Smooth muscle cell of the umbilical artery (primary cell): Measurements from ENCODE around the gene PRM2. TPM values are rescaled to one million over a fixed set of nuclear protein-coding genes. Genes with fewer than 3 reads are reported as not detected.

Experiments used
- total RNA-seq: library from RNA; depleted of rRNA; stranded (reverse); fragments of >200 nt; gene quantifications from 2 replicates; pipeline ENCODE4 v1.2.3, GENCODE V29; 2014

The PRM2 gene, protein sequence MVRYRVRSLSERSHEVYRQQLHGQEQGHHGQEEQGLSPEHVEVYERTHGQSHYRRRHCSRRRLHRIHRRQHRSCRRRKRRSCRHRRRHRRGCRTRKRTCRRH
- total RNA-seq, result not detected in 2 replicates

DNA sequence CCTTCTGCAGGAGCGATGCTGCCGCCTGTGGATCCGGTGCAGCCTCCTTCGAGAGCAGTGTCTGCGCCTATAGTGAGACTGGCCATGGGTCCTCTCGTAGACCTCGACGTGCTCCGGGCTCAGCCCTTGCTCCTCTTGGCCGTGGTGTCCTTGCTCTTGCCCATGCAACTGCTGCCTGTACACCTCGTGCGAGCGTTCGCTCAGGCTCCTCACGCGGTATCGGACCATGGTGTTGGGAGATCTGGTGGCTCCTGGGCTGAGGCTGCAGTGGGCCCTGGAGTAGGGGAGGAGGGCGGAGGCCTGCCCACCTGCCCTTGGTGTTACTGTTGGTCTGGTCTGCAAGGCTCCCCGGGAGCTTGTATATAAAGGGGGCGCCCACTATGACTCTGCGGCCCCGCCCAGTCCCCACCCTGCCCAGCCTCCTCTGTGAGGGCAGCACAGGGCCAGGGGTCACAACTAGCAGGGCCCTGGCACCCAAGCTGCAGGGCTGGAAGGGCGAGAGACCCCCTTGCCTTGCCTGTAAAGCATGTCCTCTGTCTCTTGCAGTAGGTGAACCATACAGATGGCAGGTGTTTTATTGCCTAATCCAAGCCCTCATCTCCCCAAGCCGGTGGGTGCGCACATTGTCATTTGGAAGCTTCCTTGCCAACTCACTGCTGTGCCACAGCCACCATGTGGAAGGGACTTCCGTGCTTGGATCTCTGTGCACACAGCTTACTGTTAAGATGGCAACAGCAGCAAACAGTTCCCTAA lies at the start of gene PRM2:
TSS of gene PRM2 (minus strand) at position 338 of the 753 bp plus-strand sequence. CDS start at position 228, 110 bp downstream.

DNA sequence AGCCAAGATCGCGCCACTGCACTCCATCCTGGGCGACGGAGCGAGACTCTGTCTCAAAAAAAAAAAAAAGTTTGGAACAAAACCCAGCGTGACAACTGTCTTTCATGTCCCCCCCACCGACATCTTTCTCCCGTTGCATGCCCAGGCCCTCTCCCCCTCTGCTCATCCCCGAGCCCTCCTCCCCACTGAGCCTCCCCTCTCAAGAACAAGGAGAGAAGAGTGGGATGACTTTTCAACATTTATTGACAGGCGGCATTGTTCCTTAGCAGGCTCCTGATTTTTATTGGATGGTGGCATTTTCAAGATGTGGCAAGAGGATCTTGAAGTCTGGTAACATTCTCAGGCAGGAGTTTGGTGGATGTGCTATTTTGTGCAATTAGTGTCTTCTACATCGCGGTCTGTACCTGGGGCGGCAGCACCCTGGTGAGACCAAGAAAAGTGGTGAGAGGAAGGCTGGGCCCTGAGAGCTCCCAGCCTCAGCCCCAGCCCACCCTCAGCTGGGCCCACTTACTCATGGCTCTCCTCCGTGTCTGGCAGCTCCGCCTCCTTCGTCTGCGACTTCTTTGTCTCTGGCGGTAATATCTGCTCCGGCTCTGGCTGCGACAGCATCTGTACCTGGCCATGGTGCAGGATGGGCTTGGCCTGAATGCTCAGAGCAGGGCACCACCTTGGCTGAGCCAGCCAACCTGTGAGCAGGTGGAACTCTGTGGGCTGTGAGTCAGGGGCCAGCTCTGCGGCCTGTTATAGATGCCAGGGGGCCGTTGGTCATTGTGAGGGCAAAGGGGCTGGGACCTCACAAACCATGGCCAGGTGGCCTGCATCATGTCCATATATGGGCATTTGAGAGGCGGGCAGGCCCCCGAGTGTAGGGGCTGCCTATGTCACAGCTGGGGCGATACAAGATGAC lies 4.6 kb upstream of the PRM2 start, which contains the start of gene PRM1:
TSS of gene PRM1 (minus strand) at position 715 of the 907 bp plus-strand sequence. CDS start at position 623, 92 bp downstream.

GRCh38 chr16:11272921-11273720 lies 3.2 kb downstream of the PRM2 start, which contains the start of gene PRM3:
Gene PRM3 (minus strand): TSS chr16:11273629. CDS start chr16:11273595, 34 bp downstream.

GRCh38 chr16:11268921-11269375 lies 7.3 kb downstream of the PRM2 start, which contains the start of gene TNP2:
Gene TNP2 (minus strand): TSS chr16:11269325. CDS start chr16:11269262, 63 bp downstream.

GRCh38 chr16:11255737-11256660 lies 20.3 kb downstream of the PRM2 start, which contains the start of gene SOCS1:
Gene SOCS1 (minus strand): TSS chr16:11256204. CDS start chr16:11255478, 726 bp downstream.

Other genes with a start within 250 kb of the PRM2 start
- 6.8 and 8.4 TPM in 2 replicates for gene SOCS1, start 20.3 kb downstream of the PRM2 start, total RNA-seq
- not detected in 2 replicates for gene TNP2, start 7.2 kb downstream of the PRM2 start, total RNA-seq
- gene PRM3, start 2.9 kb downstream of the PRM2 start, total RNA-seq, result not detected in 2 replicates
- not detected in 2 replicates for gene PRM1, start 4.8 kb upstream of the PRM2 start, total RNA-seq
- 2.1 and 5.1 TPM in 2 replicates for gene RMI2, start 69.0 kb upstream of the PRM2 start, total RNA-seq